ENCODE measurements around the gene WRNIP1.

Gene WRNIP1

GRCh38 chr6:2740581-2740980 lies 24.6 kb upstream of the WRNIP1 start:
- no peak for DNase-seq (ENCODE audit: low spot score)
- in situ Hi-C loops (cut with MboI; ENCODE audit: low sequenced_read_pairs, unreplicated experiment) = no loop called here
- TF ChIP-seq CTCF (IDR thresholded peaks at IDR 0.05; ENCODE audit: borderline replicate concordance, control extremely low read depth, extremely low read depth, insufficient read depth, missing control alignments) = no peak

GRCh38 chr6:2741756-2742155 lies 23.4 kb upstream of the WRNIP1 start:
- DNase-seq (ENCODE audit: low spot score) = no peak
- in situ Hi-C loops (cut with MboI; ENCODE audit: low sequenced_read_pairs, unreplicated experiment) = no loop called here
- TF ChIP-seq CTCF (IDR thresholded peaks at IDR 0.05; ENCODE audit: borderline replicate concordance, control extremely low read depth, extremely low read depth, insufficient read depth, missing control alignments) = no peak

GRCh38 chr6:2743280-2744208 lies 21.6 kb upstream of the WRNIP1 start:
- DNase-seq (ENCODE audit: low spot score) = no peak
- in situ Hi-C loops (cut with MboI; ENCODE audit: low sequenced_read_pairs, unreplicated experiment) = no loop called here
- TF ChIP-seq CTCF (IDR thresholded peaks at IDR 0.05; ENCODE audit: borderline replicate concordance, control extremely low read depth, extremely low read depth, insufficient read depth, missing control alignments) = no peak

- in situ Hi-C loops (cut with MboI; ENCODE audit: low sequenced_read_pairs, unreplicated experiment) = no loop called here
- DNase-seq (ENCODE audit: low spot score) = no peak
- TF ChIP-seq CTCF (IDR thresholded peaks at IDR 0.05; ENCODE audit: borderline replicate concordance, control extremely low read depth, extremely low read depth, insufficient read depth, missing control alignments) = no peak
Measured at GRCh38 chr6:2744209-2744771, 20.9 kb upstream of the WRNIP1 start.

- no peak for TF ChIP-seq CTCF (IDR thresholded peaks at IDR 0.05; ENCODE audit: borderline replicate concordance, control extremely low read depth, extremely low read depth, insufficient read depth, missing control alignments)
- no peak for DNase-seq (ENCODE audit: low spot score)
- in situ Hi-C loops (cut with MboI; ENCODE audit: low sequenced_read_pairs, unreplicated experiment) = no loop called here
Measured at GRCh38 chr6:2744778-2745177, 20.4 kb upstream of the WRNIP1 start.

- TF ChIP-seq CTCF (IDR thresholded peaks at IDR 0.05; ENCODE audit: borderline replicate concordance, control extremely low read depth, extremely low read depth, insufficient read depth, missing control alignments) = no peak
- in situ Hi-C loops (cut with MboI; ENCODE audit: low sequenced_read_pairs, unreplicated experiment) = no loop called here
- no peak for DNase-seq (ENCODE audit: low spot score)
Measured at GRCh38 chr6:2745246-2745645, 19.9 kb upstream of the WRNIP1 start.

All from GM13976 (cell line).